CD14-positive monocyte (primary cell): Measurements from ENCODE around the gene RNF213. TPM values are rescaled to one million over a fixed set of nuclear protein-coding genes. Genes with fewer than 3 reads are reported as not detected.

Experiments
- DNase-seq, 3 donors: peaks; one replicate each; pipeline ENCODE4 v3.0.0-alpha.2; 2011 to 2022
- H2AFZ ChIP-seq: 2 replicates; pipeline ENCODE4 v1.6.0; 2012; ENCODE audit warnings: mild to moderate bottlenecking, low read depth, low read length, inconsistent platforms; ENCODE audit not compliant: insufficient read depth, poor library complexity, severe bottlenecking
- H3K27ac ChIP-seq, 2 donors: 1 replicate in 1 of 2; 2 replicates in 1 of 2; pipeline ENCODE4 v1.5.1; 2012 to 2013; ENCODE audit warnings: low read length in 2 of 2, control low read depth in 1 of 2, inconsistent platforms in 1 of 2, low read depth in 1 of 2, mild to moderate bottlenecking in 1 of 2
- H3K27me3 ChIP-seq, 2 donors: one replicate each; pipeline versions ENCODE4 v1.6.0 to v1.6.1; 2011 to 2013; ENCODE audit warnings: low read length in 2 of 2; ENCODE audit not compliant: control insufficient read depth in 2 of 2, insufficient read depth in 2 of 2
- H3K36me3 ChIP-seq, 2 donors: replicated peaks in 1 of 2; 1 replicate in 1 of 2; 2 replicates in 1 of 2; pipeline versions ENCODE4 v1.5.1 to v1.6.1; 2012 to 2013; ENCODE audit warnings: low read length in 2 of 2, control low read depth in 1 of 2, inconsistent platforms in 1 of 2, mild to moderate bottlenecking in 1 of 2; ENCODE audit not compliant: insufficient read depth in 2 of 2, control insufficient read depth in 1 of 2
- H3K4me1 ChIP-seq, 2 donors: 1 replicate in 1 of 2; 2 replicates in 1 of 2; pipeline versions ENCODE4 v1.5.1 to v1.6.1; 2012 to 2013; ENCODE audit warnings: low read length in 2 of 2, control low read depth in 1 of 2, inconsistent platforms in 1 of 2, mild to moderate bottlenecking in 1 of 2, moderate library complexity in 1 of 2; ENCODE audit not compliant: insufficient read depth in 2 of 2, control insufficient read depth in 1 of 2
- H3K4me2 ChIP-seq: replicated peaks from 2 replicates; pipeline ENCODE3; 2012; ENCODE audit warnings: low read length, moderate library complexity, mild to moderate bottlenecking; ENCODE audit not compliant: poor library complexity, severe bottlenecking; ENCODE audit errors: extremely low read depth
- H3K4me3 ChIP-seq, 3 experiments: fragments of 200-600 bp in 1 of 3; sonication (generic) in 1 of 3; replicated peaks in 1 of 3; 1 replicate in 2 of 3; 2 replicates in 1 of 3; pipeline ENCODE4 v1.5.1; 2011 to 2013; ENCODE audit warnings: low read length in 3 of 3, mild to moderate bottlenecking in 3 of 3, control low read depth in 2 of 3, low read depth in 2 of 3, inconsistent platforms in 1 of 3, moderate library complexity in 1 of 3
- H3K79me2 ChIP-seq: 2 replicates; pipeline ENCODE4 v1.6.0; 2012; ENCODE audit warnings: mild to moderate bottlenecking, control low read depth, inconsistent platforms, low read length, moderate library complexity; ENCODE audit not compliant: insufficient read depth
- H3K9ac ChIP-seq: 2 replicates; pipeline ENCODE4 v1.6.0; 2017; ENCODE audit warnings: low read length, mild to moderate bottlenecking; ENCODE audit not compliant: insufficient read depth, poor library complexity, severe bottlenecking
- H3K9me3 ChIP-seq, 2 donors: replicated peaks in 1 of 2; 1 replicate in 1 of 2; 2 replicates in 1 of 2; pipeline versions ENCODE4 v1.5.1 to v1.6.1; 2012 to 2013; ENCODE audit warnings: low read length in 2 of 2, control low read depth in 1 of 2; ENCODE audit not compliant: control insufficient read depth in 1 of 2, insufficient read depth in 1 of 2
- H4K20me1 ChIP-seq: 2 replicates; pipeline ENCODE4 v1.6.0; 2012; ENCODE audit warnings: mild to moderate bottlenecking, low read length, control low read depth, moderate library complexity; ENCODE audit not compliant: insufficient read depth
- H3K27ac Mint-ChIP-seq, 7 donors: one replicate each; pipeline ENCODE4 v1.8.0; 2020; ENCODE audit warnings: mild to moderate bottlenecking in 7 of 7, mixed read lengths in 7 of 7, moderate library complexity in 6 of 7, inconsistent platforms in 2 of 7
- H3K27me3 Mint-ChIP-seq, 3 donors: one replicate each; pipeline ENCODE4 v1.8.0; 2021 to 2022; ENCODE audit warnings: low read depth in 3 of 3, mild to moderate bottlenecking in 3 of 3, mixed read lengths in 3 of 3, moderate library complexity in 3 of 3, inconsistent platforms in 1 of 3
- H3K36me3 Mint-ChIP-seq, 2 donors: one replicate each; pipeline ENCODE4 v1.8.0; 2020; ENCODE audit warnings: mixed read lengths in 2 of 2, inconsistent platforms in 1 of 2, mild to moderate bottlenecking in 1 of 2
- H3K4me1 Mint-ChIP-seq: one replicate; pipeline ENCODE4 v1.8.0; 2020; ENCODE audit warnings: mild to moderate bottlenecking, mixed read lengths
- H3K4me3 Mint-ChIP-seq, 2 donors: one replicate each; pipeline ENCODE4 v1.8.0; 2020; ENCODE audit warnings: mild to moderate bottlenecking in 2 of 2, mixed read lengths in 2 of 2, moderate library complexity in 1 of 2
- H3K9me3 Mint-ChIP-seq, 7 donors: one replicate each; pipeline ENCODE4 v1.8.0; 2020 to 2022; ENCODE audit warnings: mixed read lengths in 7 of 7, mild to moderate bottlenecking in 6 of 7, moderate library complexity in 6 of 7, inconsistent platforms in 2 of 7
- WGBS: methylation state at CpG from one replicate; pipeline ENCODE4 v1.1.5; 2013; ENCODE audit warnings: missing lambda C conversion rate; ENCODE audit not compliant: insufficient coverage; 5-methylcytosine and 5-hydroxymethylcytosine counted together
- intact Hi-C, 2 donors: fragments of 100-400 bp; cut with micrococcal nuclease; formaldehyde crosslinking; loops; one replicate each; pipeline versions ENCODE4 v1.15.0 to v1.15.1; 2023
- polyA plus RNA-seq, 3 donors: library from polyadenylated mRNA; depleted of rRNA in 1 of 3; unstranded in 2 of 3; stranded (reverse) in 1 of 3; fragments of 300-500 nt in 2 of 3; fragments of >200 nt in 1 of 3; fragmentation: Illumina TruSeq in 2 of 3; gene quantifications; 1 replicate in 2 of 3; 2 replicates in 1 of 3; pipeline ENCODE4 v1.2.3, GENCODE V29; 2012 to 2021
- TF ChIP-seq, protein P1 (sequence below): fragments of 200-600 bp; IDR thresholded peaks from one replicate; pipeline ENCODE4 v1.8.0; 2022; ENCODE audit warnings: antibody characterized with exemption, mild to moderate bottlenecking

The RNF213 gene
- polyA plus RNA-seq, 3 donors = 10.3 to 196 (median 18.1) TPM

DNA sequence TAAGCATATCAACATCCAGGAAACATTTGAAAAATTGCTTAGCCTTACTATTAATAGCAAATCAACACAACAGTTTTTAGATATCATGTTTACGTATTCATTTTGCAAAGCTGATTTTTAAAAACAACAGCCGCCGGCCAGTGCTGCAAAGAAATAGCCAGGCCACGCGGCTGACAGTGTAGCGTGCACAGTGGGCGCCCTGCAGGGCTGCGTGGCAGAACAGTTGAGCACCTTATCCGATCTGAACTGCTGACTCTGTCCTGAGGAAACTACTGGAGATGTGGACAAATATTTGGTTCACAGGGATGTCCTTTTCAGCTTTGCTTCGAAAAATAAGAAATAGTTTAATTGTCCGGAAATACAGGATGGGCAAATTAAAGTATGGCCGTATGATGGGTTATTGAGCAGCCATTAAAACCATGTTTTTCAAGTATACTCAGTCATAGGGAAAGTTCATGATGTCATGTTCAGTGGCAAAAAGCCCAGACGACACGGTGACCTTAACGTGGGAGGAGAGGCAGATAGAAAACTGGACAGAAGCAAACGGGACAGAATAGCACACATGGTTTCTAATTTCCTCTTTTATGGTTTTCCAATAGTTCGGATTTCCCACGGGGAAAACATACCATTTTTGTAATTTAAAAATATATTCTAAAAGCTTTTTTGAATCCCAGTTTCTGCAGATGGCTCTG, 101.9 kb downstream of the RNF213 start:
- Histone ChIP-seq H4K20me1 (peaks cover 97% of the 10 kb centered on the region), H3K27me3 (no peaks in the 10 kb centered on the region), H3K36me3 (peaks cover 99 to 100% of the 10 kb centered on the region in 2 donors), H3K4me2 (no peak overlapping the region), H3K4me3 (no peak overlapping the region), H2AFZ (no peak overlapping the region), H3K79me2 (no peaks in the 10 kb centered on the region), H3K4me1 (no peaks in the 10 kb centered on the region), H3K9me3 (peaks cover 4 to 12% of the 10 kb centered on the region in 2 donors), H3K9ac (no peak overlapping the region), H3K27ac (no peak overlapping the region)
- peaks cover 0 to 1% (median 0%) of the 10 kb centered on the region in 3 donors for H3K27me3 Mint-ChIP-seq
- 97% methylated on average over 11 of the region's 18 CpGs for WGBS
- no peak for DNase-seq
- TF ChIP-seq, protein P1, sequence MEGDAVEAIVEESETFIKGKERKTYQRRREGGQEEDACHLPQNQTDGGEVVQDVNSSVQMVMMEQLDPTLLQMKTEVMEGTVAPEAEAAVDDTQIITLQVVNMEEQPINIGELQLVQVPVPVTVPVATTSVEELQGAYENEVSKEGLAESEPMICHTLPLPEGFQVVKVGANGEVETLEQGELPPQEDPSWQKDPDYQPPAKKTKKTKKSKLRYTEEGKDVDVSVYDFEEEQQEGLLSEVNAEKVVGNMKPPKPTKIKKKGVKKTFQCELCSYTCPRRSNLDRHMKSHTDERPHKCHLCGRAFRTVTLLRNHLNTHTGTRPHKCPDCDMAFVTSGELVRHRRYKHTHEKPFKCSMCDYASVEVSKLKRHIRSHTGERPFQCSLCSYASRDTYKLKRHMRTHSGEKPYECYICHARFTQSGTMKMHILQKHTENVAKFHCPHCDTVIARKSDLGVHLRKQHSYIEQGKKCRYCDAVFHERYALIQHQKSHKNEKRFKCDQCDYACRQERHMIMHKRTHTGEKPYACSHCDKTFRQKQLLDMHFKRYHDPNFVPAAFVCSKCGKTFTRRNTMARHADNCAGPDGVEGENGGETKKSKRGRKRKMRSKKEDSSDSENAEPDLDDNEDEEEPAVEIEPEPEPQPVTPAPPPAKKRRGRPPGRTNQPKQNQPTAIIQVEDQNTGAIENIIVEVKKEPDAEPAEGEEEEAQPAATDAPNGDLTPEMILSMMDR = no peak
- intact Hi-C loops = loop anchor here in 1 of 2 donors (10.0 kb wide), 1 partner anchor 168 kb away; no protein-coding TSS in a partner anchor
- peaks cover 96 to 100% of the 10 kb centered on the region in 2 donors for H3K36me3 Mint-ChIP-seq
- H3K27ac Mint-ChIP-seq = no peak overlapping the region
- H3K4me1 Mint-ChIP-seq = no peaks in the 10 kb centered on the region
- H3K9me3 Mint-ChIP-seq = peaks cover 0 to 17% (median 9%) of the 10 kb centered on the region in 7 donors
- H3K4me3 Mint-ChIP-seq = no peak overlapping the region

DNA sequence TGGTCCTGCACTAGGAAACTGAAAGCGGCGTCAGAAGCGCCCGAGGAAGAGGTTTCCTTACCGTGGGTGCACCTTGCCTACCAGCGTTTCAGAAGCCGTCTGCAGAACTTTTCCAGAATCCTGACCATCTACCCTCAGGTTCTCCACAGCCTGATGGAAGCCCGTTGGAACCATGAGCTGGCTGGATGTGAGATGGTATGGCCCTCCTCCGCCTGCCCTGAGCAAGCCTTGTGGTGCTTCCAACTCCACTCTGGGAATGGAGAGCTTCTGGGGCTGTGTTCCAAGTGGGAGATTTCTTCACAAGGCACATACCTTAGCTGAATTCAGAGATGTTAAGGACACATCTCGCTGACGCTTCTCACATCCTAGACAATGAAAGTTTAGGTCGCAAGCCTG, 102.5 kb downstream of the RNF213 start:
- Histone ChIP-seq H3K9ac (no peak overlapping the region), H3K27me3 (no peaks in the 10 kb centered on the region), H3K9me3 (peaks cover 4 to 12% of the 10 kb centered on the region in 2 donors), H4K20me1 (peaks cover 97% of the 10 kb centered on the region), H3K4me3 (no peak overlapping the region), H3K4me2 (no peak overlapping the region), H2AFZ (no peak overlapping the region), H3K36me3 (peaks cover 99 to 100% of the 10 kb centered on the region in 2 donors), H3K4me1 (no peaks in the 10 kb centered on the region), H3K79me2 (no peaks in the 10 kb centered on the region), H3K27ac (no peak overlapping the region)
- Mint-ChIP-seq H3K4me3 (no peak overlapping the region), H3K27ac (no peak overlapping the region), H3K4me1 (no peaks in the 10 kb centered on the region), H3K27me3 (peaks cover 0 to 1% (median 0%) of the 10 kb centered on the region in 3 donors), H3K9me3 (peaks cover 0 to 17% (median 9%) of the 10 kb centered on the region in 7 donors), H3K36me3 (peaks cover 97 to 100% of the 10 kb centered on the region in 2 donors)
- 94% methylated on average over 8 of the region's 12 CpGs for WGBS
- no peak for DNase-seq
- intact Hi-C loops = loop anchor here in 1 of 2 donors (10.0 kb wide), 1 partner anchor 168 kb away; no protein-coding TSS in a partner anchor
- TF ChIP-seq, protein P1 = no peak
